ENCODE measurements around the gene CCNH.

The CCNH gene

GRCh38 chr5:87354496-87354895 is 58.2 kb downstream of the CCNH start:
- no peak for DNase-seq

DNA sequence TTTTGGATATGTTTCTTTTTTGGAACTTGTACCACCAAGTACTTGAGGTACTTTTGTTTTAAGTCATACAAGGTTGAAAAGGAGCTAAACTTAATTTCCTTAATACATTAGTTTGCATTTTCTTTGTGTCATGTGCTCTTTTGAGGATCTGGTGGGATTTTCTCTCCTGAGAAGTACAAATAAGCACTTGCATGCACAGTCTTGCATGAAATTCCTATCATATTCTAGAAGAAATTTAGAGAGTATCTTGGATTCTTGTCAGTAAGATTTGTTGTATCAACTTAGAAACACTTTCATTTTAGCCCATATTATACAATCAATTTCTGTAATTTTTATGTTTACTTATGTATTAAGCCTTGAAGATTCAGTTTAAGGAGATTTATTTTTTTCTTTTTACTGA is 64.9 kb downstream of the CCNH start:
- DNase-seq: no peak

DNA sequence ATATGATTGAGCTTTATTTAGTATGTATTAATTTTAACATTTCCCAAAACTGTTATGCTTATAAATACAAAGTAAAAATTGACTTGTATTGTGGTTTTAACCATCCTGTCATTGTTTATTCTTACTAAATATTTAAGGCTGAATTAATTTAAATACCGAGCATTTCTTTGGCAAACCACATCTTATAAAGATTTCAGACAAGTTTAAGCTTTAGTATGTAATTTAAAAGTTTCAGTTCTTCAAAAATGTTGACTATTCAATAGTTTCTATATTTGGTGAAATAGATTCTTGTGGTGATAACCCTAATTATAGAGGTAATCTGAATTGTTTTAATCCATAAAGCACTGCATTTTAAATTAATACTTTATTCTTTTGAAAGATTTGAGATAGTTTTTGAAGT is 65.5 kb downstream of the CCNH start:
- DNase-seq: no peak
